ENCODE measurements around the gene KAT2B. TPM values are rescaled to one million over a fixed set of nuclear protein-coding genes. Genes with fewer than 3 reads are reported as not detected.

The KAT2B gene
- total RNA-seq, 2 donors from 2014 or later: 26.6 to 28.8 TPM

GRCh38 chr3:20160230-20160629, 120.0 kb downstream of the KAT2B start:
- intact Hi-C loops (cut with DNase I, micrococcal nuclease): no loop called here
- DNase-seq: no peak

GRCh38 chr3:20161714-20162113, 121.5 kb downstream of the KAT2B start:
- no peak for DNase-seq
- intact Hi-C loops (cut with DNase I, micrococcal nuclease): no loop called here
- no peak for ATAC-seq

More at GRCh38 chr3:20160230-20160629, 120.0 kb downstream of the KAT2B start:
- no peak for ATAC-seq

- peak; percentile 37 for ATAC-seq
Observed at GRCh38 chr3:20173844-20174410, 133.7 kb downstream of the KAT2B start.

GRCh38 chr3:20181276-20181675, 141.0 kb downstream of the KAT2B start:
- ATAC-seq (no peak), DNase-seq (no peak)
- intact Hi-C loops (cut with DNase I, micrococcal nuclease): no loop called here

More at GRCh38 chr3:20173844-20174410, 133.7 kb downstream of the KAT2B start:
- intact Hi-C loops (cut with DNase I, micrococcal nuclease): no loop called here
- no peak for DNase-seq

- DNase-seq: no peak
- intact Hi-C loops (cut with DNase I, micrococcal nuclease): no loop called here
- no peak for ATAC-seq
Observed at GRCh38 chr3:20182206-20182605, 142.0 kb downstream of the KAT2B start.

- DNase-seq (peak; percentile 11 to 26), ATAC-seq (peak; percentile 34)
- intact Hi-C loops (cut with DNase I, micrococcal nuclease): loop anchor here in 1 of 2 donors (5.0 kb wide), 2 partner anchors 148 to 238 kb away; partner anchors contain the start of gene RAB5A
Observed at GRCh38 chr3:20185331-20185678, 145.1 kb downstream of the KAT2B start.

GRCh38 chr3:20185679-20186599, 145.7 kb downstream of the KAT2B start, which contains the start of gene SGO1:
Gene SGO1, minus strand, starts transcription at chr3:20186206. Its CDS starts 2,179 bp downstream, at chr3:20184027.
- peak; percentile 98 for ATAC-seq
- intact Hi-C loops (cut with DNase I, micrococcal nuclease): loop anchor here in 1 of 2 donors (5.0 kb wide), 2 partner anchors 149 to 239 kb away; partner anchors contain the start of gene RAB5A
- DNase-seq: peak; percentile 99 to 100

- DNase-seq (peak in 1 of 2 donors; percentile 11), ATAC-seq (peak; percentile 21)
Observed at GRCh38 chr3:20186600-20187004, 146.4 kb downstream of the KAT2B start.

GRCh38 chr3:20190991-20191390, 150.7 kb downstream of the KAT2B start:
- DNase-seq (no peak), ATAC-seq (no peak)
- intact Hi-C loops (cut with DNase I, micrococcal nuclease): no loop called here

More at GRCh38 chr3:20186600-20187004, 146.4 kb downstream of the KAT2B start:
- intact Hi-C loops (cut with DNase I, micrococcal nuclease): loop anchor here in 1 of 2 donors (5.0 kb wide), 2 partner anchors 149 to 239 kb away; partner anchors contain the start of gene RAB5A

- no peak for DNase-seq
- no peak for ATAC-seq
- intact Hi-C loops (cut with DNase I, micrococcal nuclease): no loop called here
Observed at GRCh38 chr3:20194793-20195460, 154.7 kb downstream of the KAT2B start.

GRCh38 chr3:20197775-20198174, 157.5 kb downstream of the KAT2B start:
- intact Hi-C loops (cut with DNase I, micrococcal nuclease): no loop called here
- DNase-seq: peak; percentile 6 to 35
- peak; percentile 100 for ATAC-seq

GRCh38 chr3:20201143-20201542, 160.9 kb downstream of the KAT2B start:
- ATAC-seq: no peak
- no peak for DNase-seq
- intact Hi-C loops (cut with DNase I, micrococcal nuclease): no loop called here

Small RNAs within 50 kb of the gene (microRNA-seq; reads per million reads assigned to microRNA genes)
- gene MIR3135A: 0 reads per million in 2 donors

Other genes starting within 250 kb of the KAT2B start
- 1 to 10 TPM in 1 of 2 donors, under 1 TPM in 1; 0.55 to 2.4 TPM for gene EFHB, start 106.2 kb upstream of the KAT2B start, total RNA-seq
- 10 to 100 TPM; 67.1 to 75.5 TPM for gene RAB5A, start 93.3 kb upstream of the KAT2B start, total RNA-seq
- gene PP2D1, start 28.2 kb upstream of the KAT2B start, total RNA-seq: not detected
- 1 to 10 TPM; 2.8 to 4.8 TPM for gene SGO1, start 145.8 kb downstream of the KAT2B start, total RNA-seq